Astrocyte (in vitro differentiated cells and primary cell): ENCODE results near the gene NOB1. TPM values are rescaled to one million over a fixed set of nuclear protein-coding genes. Genes with fewer than 3 reads are reported as not detected.

Source experiments
- DNase-seq: peaks from one replicate; pipeline ENCODE4 v3.0.0-alpha.2; 2010; ENCODE audit warnings: low read depth
- FAIRE-seq: peaks from 2 replicates; lab custom pipeline; 2011; peaks lifted over from hg19 to GRCh38; lab: Jason Lieb, UNC
- H2AFZ ChIP-seq: 2 replicates; pipeline ENCODE4 v1.6.0; 2012; ENCODE audit warnings: low read depth, low read length, inconsistent platforms
- H3K27ac ChIP-seq: 2 replicates; pipeline ENCODE4 v1.5.1; 2011; ENCODE audit warnings: low read depth, low read length, inconsistent platforms
- H3K27me3 ChIP-seq: 2 replicates; pipeline ENCODE4 v1.6.0; 2011; ENCODE audit warnings: low read length, inconsistent platforms; ENCODE audit not compliant: insufficient read depth
- H3K36me3 ChIP-seq: 2 replicates; pipeline ENCODE4 v1.5.1; 2011; ENCODE audit warnings: low read length, inconsistent platforms; ENCODE audit not compliant: insufficient read depth
- H3K4me1 ChIP-seq: 2 replicates; pipeline ENCODE4 v1.5.1; 2011; ENCODE audit warnings: low read length, inconsistent platforms; ENCODE audit not compliant: insufficient read depth
- H3K4me2 ChIP-seq: 2 replicates; pipeline ENCODE4 v1.6.0; 2012; ENCODE audit warnings: low read length, inconsistent platforms
- H3K4me3 ChIP-seq: 2 replicates; pipeline ENCODE4 v1.5.1; 2011; ENCODE audit warnings: low read depth, mild to moderate bottlenecking, low read length, inconsistent platforms; ENCODE audit not compliant: insufficient read depth
- H3K79me2 ChIP-seq: 2 replicates; pipeline ENCODE4 v1.6.0; 2012; ENCODE audit warnings: mild to moderate bottlenecking, low read length, inconsistent platforms; ENCODE audit not compliant: insufficient read depth
- H3K9ac ChIP-seq: 2 replicates; pipeline ENCODE4 v1.6.0; 2012; ENCODE audit warnings: mild to moderate bottlenecking, low read length, inconsistent platforms
- H3K9me3 ChIP-seq: 2 replicates; pipeline ENCODE4 v1.5.1; 2012; ENCODE audit warnings: low read depth, mild to moderate bottlenecking, low read length, inconsistent platforms; ENCODE audit not compliant: insufficient read depth
- H4K20me1 ChIP-seq: 2 replicates; pipeline ENCODE4 v1.6.0; 2012; ENCODE audit warnings: low read length, inconsistent platforms; ENCODE audit not compliant: insufficient read depth
- H3K27ac Mint-ChIP-seq: one replicate; pipeline ENCODE4 v1.8.0; 2021; ENCODE audit warnings: mild to moderate bottlenecking, mixed read lengths; ENCODE audit not compliant: unreplicated experiment
- H3K27me3 Mint-ChIP-seq: one replicate; pipeline ENCODE4 v1.8.0; 2021; ENCODE audit warnings: low read depth, mixed read lengths; ENCODE audit not compliant: unreplicated experiment
- H3K36me3 Mint-ChIP-seq: one replicate; pipeline ENCODE4 v1.8.0; 2021; ENCODE audit warnings: low read depth, mixed read lengths; ENCODE audit not compliant: unreplicated experiment
- H3K4me1 Mint-ChIP-seq: one replicate; pipeline ENCODE4 v1.8.0; 2021; ENCODE audit warnings: low read depth, mixed read lengths; ENCODE audit not compliant: unreplicated experiment
- H3K4me3 Mint-ChIP-seq: one replicate; pipeline ENCODE4 v1.8.0; 2021; ENCODE audit warnings: mild to moderate bottlenecking, moderate library complexity, mixed read lengths; ENCODE audit not compliant: unreplicated experiment
- H3K9me3 Mint-ChIP-seq: one replicate; pipeline ENCODE4 v1.8.0; 2021; ENCODE audit warnings: mild to moderate bottlenecking, mixed read lengths; ENCODE audit not compliant: unreplicated experiment
- EZH2 ChIP-seq: IDR thresholded peaks from 2 replicates; pipeline ENCODE4 v1.6.1; 2012; ENCODE audit warnings: mild to moderate bottlenecking, low read length, inconsistent platforms; ENCODE audit not compliant: insufficient read depth
- total RNA-seq: library from RNA; stranded (reverse); gene quantifications from 2 replicates; pipeline ENCODE4 v1.2.1, GENCODE V29; 2021
- TF ChIP-seq, protein P1 (sequence below): IDR thresholded peaks from 2 replicates; pipeline ENCODE4 v1.5.1; 2011; ENCODE audit warnings: low read depth, mild to moderate bottlenecking, inconsistent platforms, low read length, moderate library complexity; ENCODE audit not compliant: insufficient read depth

NOB1 gene
- total RNA-seq, 1 donor from 2014 or later = 46.0 TPM

DNA sequence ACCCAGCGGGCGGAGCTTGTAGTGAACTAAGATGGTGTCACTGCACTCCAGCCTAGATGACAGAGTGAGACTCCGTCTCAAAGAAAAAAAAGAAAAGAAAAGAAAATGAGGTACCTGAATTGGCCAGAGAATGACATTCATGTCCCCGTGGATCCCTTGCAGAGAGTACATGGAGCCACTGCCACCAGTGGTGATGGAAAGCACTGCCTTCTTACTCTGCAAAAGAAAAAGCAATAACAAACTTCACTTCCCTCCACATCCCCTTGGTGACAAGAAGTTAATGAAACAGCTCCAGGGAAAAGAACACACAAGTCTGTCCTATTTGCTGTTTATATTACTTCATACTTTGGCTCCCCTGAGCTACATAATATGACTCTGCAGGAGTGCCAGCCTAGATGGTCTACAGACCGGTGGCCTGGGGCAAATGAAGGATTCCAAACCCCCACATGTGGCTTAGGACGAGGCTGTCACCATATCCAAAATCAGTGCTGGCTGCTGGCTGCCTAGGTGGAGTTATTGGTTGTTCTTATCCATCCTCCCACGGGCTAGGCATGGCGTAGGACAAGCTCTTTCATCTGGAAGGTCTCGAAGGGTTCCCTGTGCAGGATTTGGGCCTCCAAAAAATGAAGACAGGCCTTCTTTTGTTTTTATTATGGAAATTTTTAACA, 41.7 kb downstream of the NOB1 start:
- no peak overlapping the region for H2AFZ ChIP-seq
- no peak overlapping the region for H3K4me3 Mint-ChIP-seq
- H3K4me3 ChIP-seq = no peak overlapping the region
- H3K9ac ChIP-seq = no peak overlapping the region
- no peaks in the 10 kb centered on the region for H3K9me3 ChIP-seq
- peaks cover 9% of the 10 kb centered on the region for H3K36me3 Mint-ChIP-seq
- no peaks in the 10 kb centered on the region for H3K4me1 Mint-ChIP-seq
- no peak overlapping the region for H3K4me2 ChIP-seq
- no peaks in the 10 kb centered on the region for H3K27me3 ChIP-seq
- no peak for FAIRE-seq
- TF ChIP-seq, protein P1, sequence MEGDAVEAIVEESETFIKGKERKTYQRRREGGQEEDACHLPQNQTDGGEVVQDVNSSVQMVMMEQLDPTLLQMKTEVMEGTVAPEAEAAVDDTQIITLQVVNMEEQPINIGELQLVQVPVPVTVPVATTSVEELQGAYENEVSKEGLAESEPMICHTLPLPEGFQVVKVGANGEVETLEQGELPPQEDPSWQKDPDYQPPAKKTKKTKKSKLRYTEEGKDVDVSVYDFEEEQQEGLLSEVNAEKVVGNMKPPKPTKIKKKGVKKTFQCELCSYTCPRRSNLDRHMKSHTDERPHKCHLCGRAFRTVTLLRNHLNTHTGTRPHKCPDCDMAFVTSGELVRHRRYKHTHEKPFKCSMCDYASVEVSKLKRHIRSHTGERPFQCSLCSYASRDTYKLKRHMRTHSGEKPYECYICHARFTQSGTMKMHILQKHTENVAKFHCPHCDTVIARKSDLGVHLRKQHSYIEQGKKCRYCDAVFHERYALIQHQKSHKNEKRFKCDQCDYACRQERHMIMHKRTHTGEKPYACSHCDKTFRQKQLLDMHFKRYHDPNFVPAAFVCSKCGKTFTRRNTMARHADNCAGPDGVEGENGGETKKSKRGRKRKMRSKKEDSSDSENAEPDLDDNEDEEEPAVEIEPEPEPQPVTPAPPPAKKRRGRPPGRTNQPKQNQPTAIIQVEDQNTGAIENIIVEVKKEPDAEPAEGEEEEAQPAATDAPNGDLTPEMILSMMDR = no peak
- TF ChIP-seq EZH2 = no peak
- peaks cover 11% of the 10 kb centered on the region for H4K20me1 ChIP-seq
- H3K27ac Mint-ChIP-seq = no peak overlapping the region
- H3K4me1 ChIP-seq = peaks cover 19% of the 10 kb centered on the region
- no peaks in the 10 kb centered on the region for H3K9me3 Mint-ChIP-seq
- DNase-seq = no peak
- H3K36me3 ChIP-seq = peaks cover 46% of the 10 kb centered on the region
- H3K27ac ChIP-seq = no peak overlapping the region
- H3K79me2 ChIP-seq = no peaks in the 10 kb centered on the region
- H3K27me3 Mint-ChIP-seq = no peaks in the 10 kb centered on the region

DNA sequence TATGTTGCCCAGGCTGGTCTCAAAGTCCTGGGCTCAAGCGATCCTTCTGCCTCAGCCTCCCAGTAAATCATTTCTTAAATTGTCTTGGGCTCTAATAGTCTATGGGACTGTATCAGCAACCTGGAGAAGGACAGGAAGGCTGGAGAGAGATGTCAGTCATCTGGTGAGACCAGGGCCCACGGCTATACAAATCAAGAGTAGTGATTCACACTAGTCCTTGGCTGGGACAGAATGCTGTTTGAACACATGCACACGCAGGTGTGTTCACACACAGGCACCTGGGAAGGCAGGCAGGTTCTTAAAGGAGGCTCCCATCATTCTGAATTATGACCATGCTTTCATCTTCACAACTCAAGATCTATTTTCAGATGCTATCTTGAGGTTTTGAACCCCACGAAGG, 42.4 kb downstream of the NOB1 start:
- TF ChIP-seq, protein P1 = no peak
- TF ChIP-seq EZH2 = no peak
- Histone ChIP-seq H3K9ac (peak overlapping the region; percentile 47), H3K36me3 (peaks cover 43% of the 10 kb centered on the region), H3K4me2 (no peak overlapping the region), H3K9me3 (no peaks in the 10 kb centered on the region), H3K27ac (no peak overlapping the region), H3K79me2 (no peaks in the 10 kb centered on the region), H3K27me3 (no peaks in the 10 kb centered on the region), H2AFZ (no peak overlapping the region), H3K4me3 (no peak overlapping the region), H4K20me1 (peaks cover 6% of the 10 kb centered on the region), H3K4me1 (peaks cover 19% of the 10 kb centered on the region)
- no peaks in the 10 kb centered on the region for H3K27me3 Mint-ChIP-seq
- no peaks in the 10 kb centered on the region for H3K4me1 Mint-ChIP-seq
- H3K9me3 Mint-ChIP-seq = no peaks in the 10 kb centered on the region
- DNase-seq (no peak), FAIRE-seq (no peak)
- no peak overlapping the region for H3K4me3 Mint-ChIP-seq
- H3K27ac Mint-ChIP-seq = no peak overlapping the region
- peaks cover 14% of the 10 kb centered on the region for H3K36me3 Mint-ChIP-seq

DNA sequence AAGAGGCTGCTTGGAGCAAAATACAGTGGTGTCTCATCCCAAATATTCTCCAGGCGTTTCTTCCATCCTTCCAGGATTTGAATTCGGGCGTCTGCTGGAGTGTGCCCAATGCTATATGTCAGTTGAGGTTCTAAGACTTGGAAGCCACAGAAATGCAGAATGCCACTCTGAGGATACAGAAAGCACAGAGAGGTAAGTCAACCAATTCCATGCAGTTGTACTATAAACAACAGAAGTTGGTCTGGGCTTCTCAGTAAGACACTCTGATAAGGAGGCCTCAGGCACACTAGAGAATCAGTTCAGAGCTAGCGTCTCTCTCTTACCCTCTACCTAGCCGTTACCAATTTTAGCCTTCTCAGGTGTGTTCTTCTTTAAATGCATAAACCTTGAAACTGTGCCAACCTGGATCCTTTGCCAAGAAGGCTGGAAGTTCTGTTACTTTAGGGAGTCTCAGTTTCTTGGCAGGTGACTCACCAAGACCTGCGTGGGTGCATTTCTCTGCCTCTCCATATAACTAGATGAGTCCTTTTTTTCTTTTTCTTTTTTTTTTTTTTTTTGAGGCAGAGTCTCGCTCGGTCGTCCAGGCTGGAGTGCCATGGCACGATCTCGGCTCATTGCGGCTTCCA, 43.5 kb downstream of the NOB1 start:
- no peaks in the 10 kb centered on the region for H3K9me3 ChIP-seq
- no peak overlapping the region for H2AFZ ChIP-seq
- no peak overlapping the region for H3K27ac Mint-ChIP-seq
- H3K9ac ChIP-seq = peak overlapping the region; percentile 47
- H3K4me1 Mint-ChIP-seq = no peaks in the 10 kb centered on the region
- no peaks in the 10 kb centered on the region for H3K27me3 Mint-ChIP-seq
- peak; percentile 92 for DNase-seq
- peaks cover 14% of the 10 kb centered on the region for H3K36me3 Mint-ChIP-seq
- H3K9me3 Mint-ChIP-seq = no peaks in the 10 kb centered on the region
- peaks cover 41% of the 10 kb centered on the region for H3K36me3 ChIP-seq
- peak overlapping the region; percentile 55 for H3K27ac ChIP-seq
- no peak overlapping the region for H3K4me3 Mint-ChIP-seq
- H3K4me2 ChIP-seq = peak overlapping the region; percentile 72
- no peak for FAIRE-seq
- H3K4me3 ChIP-seq = no peak overlapping the region
- H3K27me3 ChIP-seq = no peaks in the 10 kb centered on the region
- H3K4me1 ChIP-seq = peaks cover 19% of the 10 kb centered on the region
- no peak for TF ChIP-seq EZH2
- TF ChIP-seq, protein P1 = no peak
- no peaks in the 10 kb centered on the region for H3K79me2 ChIP-seq
- peaks cover 3% of the 10 kb centered on the region for H4K20me1 ChIP-seq
